HEK293 (cell line): ENCODE results near the gene ANKRD44.

ENCODE experiments used
- CTCF ChIP-seq: fragments of 450-650 bp; formaldehyde crosslinking; IDR thresholded peaks from 2 replicates; pipeline ENCODE4 v1.5.1; 2016; ENCODE audit warnings: missing biosample characterization, missing genetic modification characterization
- HOXD13 ChIP-seq: sonication (generic); formaldehyde crosslinking; IDR thresholded peaks from 2 replicates; pipeline ENCODE4 v1.8.0; 2022; ENCODE audit warnings: missing genetic modification reagents, borderline replicate concordance
- REST ChIP-seq: fragments of 450-650 bp; formaldehyde crosslinking; IDR thresholded peaks from 2 replicates; pipeline ENCODE4 v1.5.1; 2016; ENCODE audit warnings: missing biosample characterization, missing genetic modification characterization
- SCRT2 ChIP-seq: fragments of 450-650 bp; formaldehyde crosslinking; IDR thresholded peaks from 2 replicates; pipeline ENCODE4 v1.5.1; 2016; ENCODE audit warnings: missing biosample characterization, missing genetic modification characterization
- SP2 ChIP-seq: fragments of 450-650 bp; formaldehyde crosslinking; IDR thresholded peaks from 2 replicates; pipeline ENCODE4 v1.5.1; 2016; ENCODE audit warnings: missing biosample characterization, missing genetic modification characterization
- TCF7L2 ChIP-seq: IDR thresholded peaks from 2 replicates; pipeline ENCODE4 v1.6.1; 2011; ENCODE audit warnings: low read depth, mild to moderate bottlenecking, inconsistent platforms, low read length, moderate library complexity, borderline replicate concordance
- YY1 ChIP-seq: fragments of 450-650 bp; formaldehyde crosslinking; IDR thresholded peaks from 2 replicates; pipeline ENCODE4 v1.5.1; 2018; ENCODE audit warnings: missing biosample characterization, missing genetic modification characterization
- ZBTB17 ChIP-seq: fragments of 450-650 bp; formaldehyde crosslinking; IDR thresholded peaks from 2 replicates; pipeline ENCODE4 v1.5.1; 2016; ENCODE audit warnings: missing biosample characterization, missing genetic modification characterization
- ZNF530 ChIP-seq: fragments of 450-650 bp; formaldehyde crosslinking; IDR thresholded peaks from 2 replicates; pipeline ENCODE4 v1.5.1; 2016; ENCODE audit warnings: low read depth, missing biosample characterization, missing genetic modification characterization
- ZNF621 ChIP-seq: fragments of 450-650 bp; formaldehyde crosslinking; IDR thresholded peaks from 2 replicates; pipeline ENCODE4 v1.5.1; 2017; ENCODE audit warnings: missing biosample characterization, missing genetic modification characterization
- ZNF626 ChIP-seq: fragments of 450-650 bp; sonication (Bioruptor Pico); formaldehyde crosslinking; IDR thresholded peaks from 2 replicates; pipeline ENCODE4 v1.5.1; 2018; ENCODE audit warnings: missing biosample characterization, missing genetic modification characterization, inconsistent platforms
- ZNF704 ChIP-seq: fragments of 450-650 bp; formaldehyde crosslinking; IDR thresholded peaks from 2 replicates; pipeline ENCODE4 v1.5.1; 2016; ENCODE audit warnings: missing biosample characterization, missing genetic modification characterization
- ZNF776 ChIP-seq: fragments of 450-650 bp; formaldehyde crosslinking; IDR thresholded peaks from 2 replicates; pipeline ENCODE4 v1.5.0; 2017; ENCODE audit warnings: missing biosample characterization, missing genetic modification characterization, borderline replicate concordance

- TF ChIP-seq YY1 (tag by site-specific recombination): no peak
- TF ChIP-seq SP2 (tag by site-specific recombination): no peak
- TF ChIP-seq SCRT2: no peak
- TF ChIP-seq ZNF530 (tag by site-specific recombination): no peak
- no peak for TF ChIP-seq HOXD13
- no peak for TF ChIP-seq TCF7L2
- no peak for TF ChIP-seq CTCF
- TF ChIP-seq ZNF621: no peak
- no peak for TF ChIP-seq ZNF626 (tag by site-specific recombination)
- TF ChIP-seq ZBTB17 (tag by site-specific recombination): no peak
- TF ChIP-seq ZNF776 (tag by site-specific recombination): no peak
- TF ChIP-seq ZNF704 (tag by site-specific recombination): no peak
- no peak for TF ChIP-seq REST (tag by site-specific recombination)
Measured at GRCh38 chr2:197075754-197076337, 234.7 kb downstream of the ANKRD44 start.
